ENCODE results near the gene EGFL7. TPM values are rescaled to one million over a fixed set of nuclear protein-coding genes. Genes with fewer than 3 reads are reported as not detected.

EGFL7 gene
- total RNA-seq, 1 donor from 2014 or later: 72.0 TPM

DNA sequence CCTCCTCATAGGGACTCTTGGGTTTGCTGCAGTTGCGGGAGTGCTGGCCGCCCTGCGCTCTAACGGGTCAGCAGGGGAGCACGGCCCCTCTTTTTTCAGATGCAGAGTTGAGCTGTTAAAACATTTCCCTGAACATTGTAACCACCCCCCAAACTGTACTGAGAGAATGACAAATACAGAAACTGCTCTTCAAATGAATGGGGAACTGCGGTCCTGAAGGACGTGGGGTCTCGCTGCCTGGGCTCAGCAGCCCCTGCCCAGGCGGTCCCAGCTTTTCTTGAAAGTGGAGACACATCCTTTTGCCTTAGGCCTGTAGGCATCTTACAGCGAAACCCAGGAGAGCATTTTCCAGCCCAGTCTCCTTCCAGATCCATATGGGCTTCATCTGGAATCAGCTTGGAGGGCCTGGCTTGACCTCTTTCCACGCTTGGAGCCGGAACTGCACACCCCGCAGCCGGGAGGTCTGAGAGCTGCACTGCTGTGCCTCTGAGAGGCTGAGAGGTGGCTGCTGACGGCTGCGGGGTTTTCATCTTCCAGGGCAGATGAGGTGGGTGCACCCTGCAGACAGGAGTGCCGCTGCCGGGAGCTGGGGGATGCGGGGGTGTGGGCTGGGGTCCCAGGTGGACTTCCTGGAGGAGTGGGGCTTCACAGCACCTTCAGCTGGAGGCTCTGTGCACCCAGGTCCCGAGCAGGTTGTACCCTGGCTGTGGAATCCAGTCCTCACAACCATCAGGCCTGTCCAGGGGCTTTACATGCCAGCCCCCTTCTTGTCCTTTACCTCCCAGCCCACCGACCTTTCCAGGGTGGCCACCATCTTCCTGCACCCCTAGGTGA lies 25.8 kb downstream of the EGFL7 start:
- DNase-seq (ENCODE audit: missing footprints) (no peak), ATAC-seq (no peak)
- intact Hi-C loops (cut with DNase I): loop anchor here (5.0 kb wide), 1 partner anchor 39 kb away; no protein-coding TSS in a partner anchor

DNA sequence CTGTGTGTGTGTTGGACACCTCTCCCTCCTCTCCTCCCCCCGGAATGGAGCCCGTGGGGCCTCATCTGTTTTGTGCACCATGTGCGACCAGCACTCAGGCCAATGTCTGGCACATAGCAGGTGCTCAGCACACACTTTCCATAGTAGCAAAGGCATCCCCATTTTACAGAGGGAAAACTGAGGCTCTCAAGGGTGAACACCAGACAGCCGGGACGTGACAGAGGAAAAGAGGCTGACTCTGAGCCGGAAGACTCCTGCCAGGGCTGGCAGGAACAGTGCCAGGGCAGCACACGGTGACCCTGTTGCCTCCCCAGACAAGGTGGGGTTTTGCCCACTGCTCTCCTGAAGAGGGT lies 26.4 kb downstream of the EGFL7 start:
- intact Hi-C loops (cut with DNase I): loop anchor here (5.0 kb wide), 1 partner anchor 38 kb away; no protein-coding TSS in a partner anchor
- DNase-seq (ENCODE audit: missing footprints) (no peak), ATAC-seq (no peak)

DNA sequence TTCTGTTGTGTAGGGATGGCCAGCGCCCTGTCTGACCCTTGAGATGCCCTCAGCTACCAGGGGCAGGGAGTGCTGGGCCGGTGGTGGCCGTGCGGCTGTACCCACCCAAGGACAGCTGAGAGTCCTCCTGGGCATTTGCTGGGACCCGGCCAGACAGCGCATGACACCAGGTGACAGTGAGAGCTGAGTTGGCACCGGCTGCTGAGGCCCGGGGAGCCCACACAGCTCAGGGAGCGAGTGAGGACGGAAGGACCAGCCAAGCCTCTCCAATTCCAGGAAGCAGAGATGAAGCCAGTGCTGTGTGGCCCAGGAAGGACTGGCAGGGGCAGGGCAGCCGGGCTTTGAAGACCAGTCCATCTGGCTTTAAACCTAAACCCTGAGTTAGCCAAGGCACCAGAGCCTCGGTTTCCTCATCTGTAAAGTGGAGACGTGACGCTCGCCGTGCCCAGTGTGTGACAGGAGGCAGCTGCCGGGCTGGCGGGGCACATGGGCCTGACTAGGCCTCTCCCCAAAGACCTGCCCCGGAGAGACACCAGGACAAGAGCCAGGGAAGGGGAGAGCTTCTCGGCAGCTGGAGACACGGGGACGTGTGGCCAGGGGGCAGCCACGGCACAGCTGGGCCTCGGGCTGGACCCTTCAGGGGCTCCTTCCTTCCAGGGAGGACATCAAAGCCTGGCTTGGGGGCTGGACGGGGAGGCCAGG lies 27.5 kb downstream of the EGFL7 start:
- ATAC-seq: peak; percentile 51
- intact Hi-C loops (cut with DNase I): loop anchor here (5.0 kb wide), 2 partner anchors 48 to 203 kb away; no protein-coding TSS in a partner anchor
- peak; percentile 87 for DNase-seq (ENCODE audit: missing footprints)

DNA sequence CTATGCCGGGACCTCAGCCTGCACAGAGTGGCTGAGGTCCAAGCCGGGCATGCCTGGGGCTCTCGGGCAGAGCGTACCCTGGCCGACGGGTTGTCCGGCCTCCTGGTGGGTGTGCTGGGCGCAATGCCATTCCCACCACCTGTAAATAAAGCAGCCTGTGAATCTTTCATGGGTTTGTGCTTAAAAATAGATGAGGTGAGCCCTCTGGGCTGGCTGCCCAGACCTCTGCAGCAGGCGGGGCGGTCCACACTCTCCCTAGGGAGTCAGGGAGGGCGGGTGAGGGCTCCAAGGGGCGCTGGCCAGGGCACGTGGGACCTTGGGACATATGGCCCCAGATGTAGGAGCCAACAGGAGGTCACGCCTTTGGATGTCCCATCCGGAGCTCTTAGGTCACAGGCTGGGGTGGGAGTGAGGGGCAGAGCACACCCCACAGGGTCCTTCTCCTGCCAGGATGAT lies 28.1 kb downstream of the EGFL7 start:
- ATAC-seq (peak; percentile 30), DNase-seq (ENCODE audit: missing footprints) (no peak)
- intact Hi-C loops (cut with DNase I): loop anchor here (5.0 kb wide), 2 partner anchors 49 to 204 kb away; no protein-coding TSS in a partner anchor

DNA sequence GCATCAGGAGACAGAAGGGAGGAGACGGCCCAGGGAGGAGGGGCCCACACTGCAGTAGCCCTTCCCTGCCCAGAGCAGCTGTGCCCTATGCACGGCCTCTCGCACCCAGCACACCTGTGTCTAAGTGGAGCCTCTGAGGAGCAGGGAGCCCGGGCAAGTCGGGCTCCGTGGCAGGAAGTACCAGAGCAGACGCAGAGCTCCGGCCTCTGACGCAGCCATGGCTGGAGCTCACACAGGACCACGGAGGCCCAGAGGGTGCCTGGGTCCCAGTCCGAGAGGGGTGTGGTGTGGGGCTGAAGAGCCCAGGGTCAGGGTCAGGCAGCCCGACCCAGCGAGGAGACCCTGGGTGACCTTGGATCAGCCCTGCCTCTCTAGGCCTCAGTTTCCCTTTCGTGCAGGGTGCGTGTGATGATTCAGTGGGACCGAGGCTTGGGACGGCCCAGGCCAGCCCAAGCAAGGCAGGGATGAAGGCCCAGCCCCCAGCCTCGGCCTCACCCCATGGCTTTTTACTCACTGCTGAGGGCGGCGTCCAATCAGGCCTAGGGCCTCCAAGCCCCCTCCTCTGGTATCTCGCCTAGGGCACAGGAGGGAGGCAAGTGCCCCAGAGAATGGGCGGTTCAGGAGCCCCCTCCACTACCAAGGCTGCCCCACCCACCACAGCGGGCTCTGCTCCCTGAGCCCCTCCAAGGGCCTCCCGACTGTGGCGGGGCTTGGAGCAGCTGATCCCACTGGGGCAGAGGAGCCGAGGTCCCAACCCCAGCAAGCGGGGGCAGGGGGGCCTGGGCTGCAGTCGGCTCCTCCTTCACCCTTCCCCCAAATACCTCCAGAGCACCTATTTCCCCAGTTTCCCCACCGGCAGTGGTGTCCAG lies 28.8 kb downstream of the EGFL7 start:
- no peak for DNase-seq (ENCODE audit: missing footprints)
- ATAC-seq: no peak
- intact Hi-C loops (cut with DNase I): loop anchor here (5.0 kb wide), 2 partner anchors 49 to 204 kb away; no protein-coding TSS in a partner anchor

DNA sequence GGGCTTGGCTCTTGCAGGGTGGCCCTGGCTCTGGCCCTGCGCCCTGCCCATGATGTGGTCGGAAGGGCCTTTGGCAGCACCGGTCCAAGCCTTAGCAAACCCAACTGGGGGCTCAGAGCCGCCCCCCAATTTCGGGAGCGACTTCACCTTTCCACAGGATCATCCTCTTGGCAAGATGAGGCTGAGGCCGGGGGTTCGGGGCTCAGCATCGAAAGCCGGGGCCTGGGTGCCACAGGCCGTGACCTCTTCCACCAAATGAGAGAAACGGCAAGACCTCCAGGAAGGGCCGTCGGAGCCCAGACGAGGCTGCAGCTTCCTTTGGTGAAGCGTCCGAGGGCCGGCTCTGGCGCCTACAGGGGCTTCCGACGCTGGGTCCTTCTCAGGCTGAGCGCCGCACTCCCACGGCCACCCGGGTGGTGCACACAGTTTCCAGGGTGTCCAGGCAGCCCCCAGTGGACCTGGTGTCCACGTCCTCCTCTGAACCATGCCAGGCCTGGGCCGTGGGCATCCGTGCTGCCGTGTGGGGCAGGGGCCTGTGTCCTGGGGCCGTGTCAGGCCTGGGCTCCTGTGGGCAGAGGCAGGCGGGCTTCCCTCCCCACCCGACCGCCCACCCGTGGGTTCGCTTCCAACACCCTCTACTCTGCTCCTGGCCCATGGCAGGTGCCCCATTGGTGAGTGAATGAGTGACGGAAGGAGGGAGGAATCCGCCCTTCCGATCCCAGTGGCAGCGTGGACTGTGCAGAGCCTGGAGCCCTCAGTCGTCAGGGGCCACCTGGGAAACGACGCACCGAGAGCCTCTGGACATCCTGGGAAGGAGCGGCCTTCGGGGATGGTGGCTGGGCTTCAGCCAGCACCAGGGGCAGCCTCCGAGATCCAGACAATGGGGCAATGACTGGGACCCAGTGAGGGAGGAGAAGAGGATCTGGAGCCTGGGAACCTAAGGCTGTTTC lies 29.7 kb downstream of the EGFL7 start:
- intact Hi-C loops (cut with DNase I): loop anchor here (5.0 kb wide), 2 partner anchors 50 to 205 kb away; no protein-coding TSS in a partner anchor
- ATAC-seq (no peak), DNase-seq (ENCODE audit: missing footprints) (no peak)

DNA sequence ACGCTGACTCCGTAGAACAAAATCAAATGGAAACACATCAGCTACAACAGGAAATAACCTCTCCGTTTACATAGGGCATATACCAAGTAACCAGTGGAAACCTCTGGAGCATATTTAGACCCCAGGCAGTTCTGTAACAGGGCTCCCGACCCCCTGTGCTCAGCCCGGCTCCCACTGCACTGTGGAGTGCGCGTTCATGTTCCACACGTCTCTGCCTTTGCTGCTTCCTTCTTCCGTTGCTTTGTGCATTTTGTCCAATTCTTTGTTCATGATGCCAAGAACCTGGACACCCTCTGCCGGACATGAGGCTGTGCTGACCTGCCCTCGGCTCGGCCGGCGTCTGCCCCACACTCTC lies 30.4 kb downstream of the EGFL7 start:
- no peak for ATAC-seq
- no peak for DNase-seq (ENCODE audit: missing footprints)
- intact Hi-C loops (cut with DNase I): loop anchor here (5.0 kb wide), 2 partner anchors 51 to 206 kb away; no protein-coding TSS in a partner anchor

DNA sequence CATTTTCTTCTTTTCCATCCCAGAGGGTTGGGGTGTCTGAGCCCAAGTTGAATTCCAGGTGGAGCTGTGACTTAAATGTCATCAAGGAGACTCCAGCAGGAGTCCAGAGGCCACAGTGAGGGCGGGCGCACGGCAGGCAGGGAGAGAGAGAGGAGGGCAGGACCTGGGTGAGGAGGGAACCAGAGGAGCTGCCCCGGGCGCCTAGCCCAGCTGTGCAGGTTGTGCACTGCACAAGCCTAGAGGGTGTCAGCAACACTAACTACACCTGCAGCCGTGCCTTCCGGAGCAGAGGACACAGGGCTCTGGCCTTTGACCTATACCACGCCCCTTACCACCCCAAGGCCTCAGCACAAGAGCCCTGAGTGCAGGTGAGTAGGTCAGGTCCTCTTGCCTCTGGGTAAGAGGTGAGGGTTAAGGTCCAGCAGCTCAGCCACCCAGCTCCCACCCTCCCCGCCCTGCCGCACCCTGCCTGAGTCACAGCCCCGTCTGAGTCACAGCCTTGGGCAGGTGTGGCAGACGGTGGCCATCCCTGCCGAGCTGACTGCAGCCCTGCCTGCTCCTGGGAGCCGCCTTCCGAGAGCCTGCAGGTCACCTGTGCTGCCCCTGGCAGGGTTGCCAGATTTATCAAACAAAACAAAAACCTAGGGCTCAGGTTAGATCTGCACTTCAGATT lies 30.9 kb downstream of the EGFL7 start:
- DNase-seq (ENCODE audit: missing footprints): no peak
- ATAC-seq: no peak
- intact Hi-C loops (cut with DNase I): loop anchor here (1.0 to 5.0 kb wide), 3 partner anchors 14 to 206 kb away; no protein-coding TSS in a partner anchor

DNA sequence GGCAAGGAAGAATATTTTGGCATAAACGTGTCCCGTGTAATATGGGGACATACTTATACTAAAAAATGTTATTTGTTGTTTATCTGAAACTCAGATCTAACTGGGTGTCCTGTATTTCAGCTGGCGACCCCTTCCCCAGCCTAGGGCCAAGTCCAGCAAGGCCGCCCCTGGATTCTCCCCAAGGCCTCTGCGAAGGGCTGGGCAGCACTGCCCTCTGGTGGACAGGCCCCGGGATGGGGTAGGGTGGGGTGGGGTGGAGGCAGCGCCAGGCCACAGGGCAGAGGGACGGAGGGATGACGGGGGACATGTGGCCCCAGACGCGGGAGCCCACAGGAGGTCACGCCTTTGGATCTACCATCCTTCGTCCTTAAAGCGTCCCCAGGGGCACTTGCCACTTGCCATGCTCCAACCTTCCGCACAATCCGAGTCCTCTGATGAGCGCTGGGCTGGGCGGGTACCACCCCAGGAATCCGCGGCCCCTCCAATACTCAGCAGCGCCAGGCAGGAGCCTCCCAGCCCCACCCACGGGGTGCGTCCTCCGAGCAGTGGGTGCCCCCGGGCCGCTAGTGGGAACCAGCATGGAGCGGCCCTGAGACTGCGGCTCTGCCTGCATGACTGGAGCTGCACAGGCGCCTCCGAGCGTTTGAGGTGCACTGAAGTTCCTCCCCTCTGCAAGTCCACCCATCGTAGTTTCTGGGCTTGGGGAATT lies 31.6 kb downstream of the EGFL7 start:
- DNase-seq (ENCODE audit: missing footprints) (no peak), ATAC-seq (peak; percentile 30)
- intact Hi-C loops (cut with DNase I): loop anchor here (1.0 to 5.0 kb wide), 3 partner anchors 15 to 207 kb away; no protein-coding TSS in a partner anchor

DNA sequence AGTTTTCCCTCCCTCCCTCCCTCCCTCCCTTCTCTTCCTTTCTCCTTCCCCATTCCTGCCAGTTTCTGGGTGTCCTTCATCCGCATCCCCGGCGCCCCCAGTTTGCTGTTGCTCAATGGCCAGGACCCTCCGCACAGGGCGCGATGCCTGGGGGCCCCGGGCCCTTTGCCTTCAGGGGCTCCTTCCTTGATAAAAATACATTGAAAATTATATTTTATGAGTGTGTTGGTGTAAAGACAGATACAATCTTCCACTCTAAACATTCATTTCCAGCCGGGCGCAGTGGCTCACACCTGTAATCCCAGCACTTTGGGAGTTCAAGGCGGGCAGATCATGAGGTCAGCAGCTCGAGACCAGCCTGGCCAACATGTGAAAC lies 32.1 kb downstream of the EGFL7 start:
- ATAC-seq (no peak), DNase-seq (ENCODE audit: missing footprints) (no peak)
- intact Hi-C loops (cut with DNase I): loop anchor here (1.0 to 5.0 kb wide), 3 partner anchors 16 to 208 kb away; no protein-coding TSS in a partner anchor

DNA sequence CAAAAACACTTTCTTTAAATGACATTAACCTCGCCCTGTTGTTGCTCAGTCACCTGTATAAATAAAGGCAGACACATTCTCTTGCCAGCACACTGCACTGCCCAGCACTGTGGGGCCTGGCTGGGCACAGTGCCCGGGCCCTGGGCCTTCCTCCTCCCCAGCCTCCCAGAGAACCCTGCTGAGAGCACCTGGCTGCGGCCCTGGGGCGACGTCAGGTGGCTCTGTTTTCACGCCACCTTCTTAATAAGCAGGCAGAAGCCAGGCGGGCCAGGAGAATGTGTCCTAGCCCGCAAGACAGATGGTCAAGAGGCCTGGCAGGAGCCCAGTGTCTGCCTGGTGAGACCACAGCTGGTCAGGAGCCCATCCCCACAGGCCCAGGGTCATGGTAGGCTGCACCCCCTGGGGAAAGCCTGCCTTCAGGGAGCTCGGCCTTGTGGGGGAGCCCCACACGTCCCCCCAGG lies 32.7 kb downstream of the EGFL7 start:
- DNase-seq (ENCODE audit: missing footprints) (no peak), ATAC-seq (peak; percentile 39)
- intact Hi-C loops (cut with DNase I): no loop called here

DNA sequence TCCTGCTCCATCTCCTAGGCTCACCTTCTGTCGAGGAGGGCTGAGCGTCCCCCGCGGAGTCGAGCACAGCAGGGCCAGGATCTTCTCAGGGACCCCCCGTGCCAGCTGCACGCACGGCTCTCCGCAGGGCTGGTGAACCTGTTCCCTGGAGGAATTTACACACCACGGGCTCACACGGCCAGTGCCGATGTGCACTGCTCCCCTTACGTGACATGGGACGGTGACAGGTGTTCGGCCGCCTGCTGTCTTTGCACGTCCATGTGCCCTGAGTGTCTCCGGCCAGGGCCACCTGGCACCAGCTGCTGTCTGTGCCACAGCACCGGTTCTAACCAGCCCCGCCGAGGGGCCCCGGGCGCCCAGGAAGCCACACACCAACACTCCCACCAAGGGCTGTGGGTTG lies 33.2 kb downstream of the EGFL7 start:
- DNase-seq (ENCODE audit: missing footprints) (no peak), ATAC-seq (no peak)
- intact Hi-C loops (cut with DNase I): no loop called here

DNA sequence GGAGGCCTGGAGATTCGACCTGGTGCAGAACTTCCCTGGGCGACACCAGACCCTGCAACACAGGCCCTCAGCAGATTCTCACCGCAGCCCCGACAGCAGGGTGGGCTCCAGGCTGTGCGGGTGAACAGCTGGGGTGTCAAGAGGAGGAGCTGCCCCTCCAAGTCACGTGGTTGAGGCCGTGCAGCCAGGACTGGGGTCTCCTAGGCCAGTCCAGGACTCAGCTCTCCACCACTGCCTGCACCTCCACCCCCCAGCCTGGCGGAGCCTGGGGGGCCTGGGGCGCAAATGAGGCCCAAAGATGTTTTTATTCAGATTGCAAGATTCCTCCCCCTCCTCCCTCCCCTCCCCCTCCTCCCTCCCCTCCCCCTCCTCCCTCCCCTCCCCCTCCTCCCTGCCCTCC lies 33.8 kb downstream of the EGFL7 start:
- no peak for ATAC-seq
- no peak for DNase-seq (ENCODE audit: missing footprints)
- intact Hi-C loops (cut with DNase I): no loop called here

DNA sequence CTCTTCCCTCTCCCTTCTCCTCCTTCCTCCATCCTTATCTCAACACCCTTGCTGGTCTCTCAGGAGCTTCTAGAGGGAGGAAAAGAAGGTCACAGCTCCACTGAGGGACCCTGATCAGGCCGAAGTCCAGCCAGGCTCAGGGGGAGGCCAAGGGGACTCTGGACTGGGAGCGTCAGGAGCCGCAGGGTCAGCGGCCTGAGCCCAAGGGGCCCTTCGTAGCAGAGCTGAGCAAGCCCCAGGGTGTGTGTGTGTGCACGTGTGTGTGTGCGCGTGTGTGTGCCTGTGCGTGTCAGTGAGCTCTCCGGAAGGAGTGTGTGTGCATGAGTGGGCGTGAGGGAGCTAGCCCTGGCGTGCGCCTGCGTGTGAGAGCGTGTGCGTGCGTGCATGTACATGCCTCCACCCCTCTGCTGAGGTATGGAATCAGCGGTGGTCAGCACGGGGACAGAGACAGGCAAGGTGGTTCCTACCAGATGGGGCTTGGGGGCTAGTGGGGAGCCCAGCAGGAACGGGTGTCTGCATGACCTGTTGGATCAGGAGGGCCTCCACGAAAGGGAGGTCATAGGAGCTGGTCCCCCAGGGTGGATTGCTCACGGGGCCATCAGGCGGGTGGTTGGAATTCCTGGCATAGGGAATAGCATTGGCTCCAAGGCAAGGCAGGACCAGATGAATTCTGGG lies 34.6 kb downstream of the EGFL7 start:
- intact Hi-C loops (cut with DNase I): no loop called here
- DNase-seq (ENCODE audit: missing footprints) (no peak), ATAC-seq (no peak)

DNA sequence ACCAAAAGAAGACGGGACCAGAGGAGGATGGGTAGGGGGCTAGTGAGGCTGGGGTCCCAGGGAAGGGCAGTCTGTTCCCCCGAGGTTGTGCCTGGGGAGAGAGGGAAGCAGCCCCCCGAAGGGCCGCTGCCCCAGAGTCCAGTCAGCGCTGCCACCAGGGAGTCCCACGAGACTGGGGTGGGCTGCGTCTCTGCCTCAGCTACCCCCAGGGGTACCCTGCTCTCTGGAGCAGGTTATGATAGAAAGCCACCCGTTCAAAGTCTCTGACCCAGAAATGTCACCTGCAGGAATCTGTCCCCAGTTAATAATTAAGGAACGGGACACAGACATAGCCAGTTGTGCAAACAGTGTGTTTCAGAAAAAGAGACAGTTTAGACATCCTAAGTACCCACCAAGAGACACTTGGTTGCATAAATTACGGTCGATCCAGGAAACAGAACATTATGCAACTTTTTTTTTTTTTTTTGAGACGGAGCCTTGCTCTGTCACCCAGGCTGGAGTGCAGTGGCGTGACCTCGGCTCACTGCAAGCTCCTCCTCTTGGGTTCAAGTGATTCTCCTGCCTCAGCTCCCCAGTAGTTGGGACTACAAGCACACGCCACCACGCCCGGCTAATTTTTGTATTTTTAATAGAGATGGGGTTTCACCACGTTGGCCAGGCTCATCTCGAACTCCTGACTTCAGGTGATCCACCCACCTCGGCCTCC lies 35.3 kb downstream of the EGFL7 start:
- DNase-seq (ENCODE audit: missing footprints) (no peak), ATAC-seq (no peak)
- intact Hi-C loops (cut with DNase I): no loop called here
